IMR-90 (cell line): ENCODE data around the gene PAPSS1. TPM values are rescaled to one million over a fixed set of nuclear protein-coding genes. Genes with fewer than 3 reads are reported as not detected.

Experiments used
- ATAC-seq: fragments of 200-7000 bp; cut with Tn5 transposase; 2 replicates; pipeline ENCODE4 v1.9.1; 2020; ENCODE audit warnings: low read depth, mild to moderate bottlenecking, moderate library complexity
- BruUV-seq: library from RNA; stranded (reverse); fragments of 400-500 nt; replicated peaks from 2 replicates; lab custom pipeline; 2021; lab: Mats Ljungman, UMichigan
- CTCF ChIA-PET: fragments of 300-600 bp; formaldehyde crosslinking; extraction: SDS; loops from one replicate; lab custom pipeline; 2021; ENCODE audit warnings: antibody characterized with exemption; lab: Yijun Ruan, JAX
- POLR2A ChIA-PET: fragments of 300-600 bp; sonication (Branson Sonifier 250); formaldehyde crosslinking; loops from one replicate; lab custom pipeline; 2022; ENCODE audit warnings: antibody characterized with exemption; ENCODE audit not compliant: unreplicated experiment; lab: Charles Lee
- DNase-seq: peaks from one replicate; pipeline ENCODE4 v3.0.0; 2013
- H2AFZ ChIP-seq: replicated peaks from 2 replicates; pipeline ENCODE3; 2013; ENCODE audit warnings: low read length, mild to moderate bottlenecking; ENCODE audit not compliant: poor library complexity
- H2AK5ac ChIP-seq: 2 replicates; pipeline ENCODE4 v1.6.1; 2013; ENCODE audit warnings: low read depth, low read length, inconsistent platforms
- H2AK9ac ChIP-seq: replicated peaks from 2 replicates; pipeline ENCODE3; 2013; ENCODE audit warnings: mild to moderate bottlenecking, low read depth, low read length, moderate library complexity; ENCODE audit not compliant: poor library complexity
- H2BK120ac ChIP-seq: 2 replicates; pipeline ENCODE4 v1.6.1; 2013; ENCODE audit warnings: low read depth, low read length, inconsistent platforms
- H2BK15ac ChIP-seq: 3 replicates; pipeline ENCODE4 v1.6.1; 2013; ENCODE audit warnings: low read depth, low read length, inconsistent platforms
- H2BK20ac ChIP-seq: 2 replicates; pipeline ENCODE4 v1.6.1; 2013; ENCODE audit warnings: low read depth, mild to moderate bottlenecking, inconsistent platforms, low read length, moderate library complexity
- H2BK5ac ChIP-seq: 2 replicates; pipeline ENCODE4 v1.6.1; 2013; ENCODE audit warnings: mild to moderate bottlenecking, low read depth, low read length, inconsistent platforms; ENCODE audit not compliant: poor library complexity, severe bottlenecking
- H3K14ac ChIP-seq: replicated peaks from 2 replicates; pipeline ENCODE4 v1.6.1; 2013; ENCODE audit warnings: low read depth, low read length, inconsistent platforms
- H3K18ac ChIP-seq: 2 replicates; pipeline ENCODE4 v1.6.1; 2013; ENCODE audit warnings: low read depth, low read length, control low read depth
- H3K23ac ChIP-seq: 2 replicates; pipeline ENCODE4 v1.6.1; 2013; ENCODE audit warnings: low read depth, low read length, inconsistent platforms
- H3K27ac ChIP-seq: 2 replicates; pipeline ENCODE4 v1.5.1; 2013; ENCODE audit warnings: mild to moderate bottlenecking, control low read depth, low read length; ENCODE audit not compliant: insufficient read depth
- H3K27me3 ChIP-seq: 2 replicates; pipeline ENCODE4 v1.6.1; 2013; ENCODE audit warnings: low read length; ENCODE audit not compliant: control insufficient read depth, insufficient read depth
- H3K36me3 ChIP-seq: 2 replicates; pipeline ENCODE4 v1.6.1; 2013; ENCODE audit warnings: low read length, mixed read lengths; ENCODE audit not compliant: control insufficient read depth, insufficient read depth
- H3K4ac ChIP-seq: 2 replicates; pipeline ENCODE4 v1.6.1; 2013; ENCODE audit warnings: low read depth, low read length, inconsistent platforms
- H3K4me1 ChIP-seq: 2 replicates; pipeline ENCODE4 v1.6.1; 2013; ENCODE audit warnings: low read length, mixed read lengths; ENCODE audit not compliant: control insufficient read depth, insufficient read depth
- H3K4me2 ChIP-seq: 2 replicates; pipeline ENCODE4 v1.6.1; 2013; ENCODE audit warnings: low read depth, mild to moderate bottlenecking, control low read depth, low read length, moderate library complexity
- H3K4me3 ChIP-seq: 2 replicates; pipeline ENCODE4 v1.5.1; 2013; ENCODE audit warnings: low read depth, mild to moderate bottlenecking, control low read depth, low read length, moderate library complexity; ENCODE audit not compliant: insufficient read depth
- H3K56ac ChIP-seq: 2 replicates; pipeline ENCODE4 v1.6.1; 2013; ENCODE audit warnings: low read length, inconsistent platforms; ENCODE audit not compliant: insufficient read depth; ENCODE audit errors: extremely low read depth
- H3K79me1 ChIP-seq, 2 experiments: 2 replicates each; pipeline ENCODE4 v1.6.1; 2013; ENCODE audit warnings: low read length in 2 of 2, inconsistent platforms in 1 of 2, low read depth in 1 of 2
- H3K9ac ChIP-seq: 2 replicates; pipeline ENCODE4 v1.6.1; 2013; ENCODE audit warnings: low read depth, low read length, control low read depth
- H3K9me1 ChIP-seq: 2 replicates; pipeline ENCODE4 v1.6.1; 2013; ENCODE audit warnings: low read length, inconsistent platforms; ENCODE audit not compliant: insufficient read depth
- H3K9me3 ChIP-seq: 2 replicates; pipeline ENCODE4 v1.6.1; 2013; ENCODE audit warnings: low read length; ENCODE audit not compliant: control insufficient read depth, insufficient read depth
- H4K20me1 ChIP-seq: 2 replicates; pipeline ENCODE4 v1.6.1; 2013; ENCODE audit warnings: low read length, inconsistent platforms; ENCODE audit not compliant: insufficient read depth
- H4K5ac ChIP-seq: 2 replicates; pipeline ENCODE4 v1.6.1; 2013; ENCODE audit warnings: mild to moderate bottlenecking, low read depth, low read length, control low read depth
- H4K8ac ChIP-seq, 2 experiments: 2 replicates each; pipeline ENCODE4 v1.6.1; 2013; ENCODE audit warnings: low read depth in 2 of 2, low read length in 2 of 2, control low read depth in 1 of 2, inconsistent platforms in 1 of 2
- H4K91ac ChIP-seq: 2 replicates; pipeline ENCODE4 v1.6.1; 2013; ENCODE audit warnings: low read depth, low read length, inconsistent platforms; ENCODE audit not compliant: insufficient read depth
- BHLHE40 ChIP-seq: fragments of 150-350 bp; IDR thresholded peaks from 2 replicates; pipeline ENCODE4 v1.6.1; 2016; ENCODE audit warnings: mild to moderate bottlenecking, low read depth, low read length
- CEBPB ChIP-seq: IDR thresholded peaks from 2 replicates; pipeline ENCODE4 v1.6.1; 2012; ENCODE audit warnings: low read depth, low read length, improper control_type of control experiment
- CHD1 ChIP-seq: IDR thresholded peaks from 2 replicates; pipeline ENCODE4 v1.6.1; 2012; ENCODE audit warnings: low read depth, low read length, improper control_type of control experiment
- CTCF ChIP-seq: conservative IDR thresholded peaks from 2 replicates; pipeline ENCODE4 v1.5.1; 2012; ENCODE audit warnings: mild to moderate bottlenecking, low read depth, low read length, improper control_type of control experiment
- ELK1 ChIP-seq: fragments of 150-350 bp; IDR thresholded peaks from 2 replicates; pipeline ENCODE4 v1.6.1; 2016; ENCODE audit warnings: low read depth, mild to moderate bottlenecking, low read length, moderate library complexity, borderline replicate concordance
- FOS ChIP-seq: fragments of 150-350 bp; IDR thresholded peaks from 2 replicates; pipeline ENCODE4 v1.6.1; 2016; ENCODE audit warnings: low read depth, low read length
- MAFK ChIP-seq: IDR thresholded peaks from 2 replicates; pipeline ENCODE4 v1.6.1; 2012; ENCODE audit warnings: low read depth, low read length, improper control_type of control experiment
- MXI1 ChIP-seq: IDR thresholded peaks from 2 replicates; pipeline ENCODE4 v1.6.1; 2012; ENCODE audit warnings: low read depth, mild to moderate bottlenecking, low read length, moderate library complexity, borderline replicate concordance
- USF2 ChIP-seq: fragments of 150-350 bp; IDR thresholded peaks from 2 replicates; pipeline ENCODE4 v1.6.1; 2017; ENCODE audit warnings: mild to moderate bottlenecking, antibody characterized with exemption, low read length, low read depth
- WGBS, 2 experiments: methylation state at CpG; one replicate each; pipeline versions ENCODE4 v1.1.5 to v1.1.7; 2013; ENCODE audit warnings: missing lambda C conversion rate in 2 of 2; ENCODE audit not compliant: insufficient read length in 1 of 2; ENCODE audit errors: extremely low coverage in 2 of 2; 5-methylcytosine and 5-hydroxymethylcytosine counted together
- dilution Hi-C: fragments of 300-500 bp; cut with HindIII; formaldehyde crosslinking; loops from one replicate; pipeline ENCODE4 v1.14.3; 2018; ENCODE audit warnings: low sequenced_read_pairs; ENCODE audit not compliant: unreplicated experiment
- in situ Hi-C: fragments of 300-500 bp; cut with MboI; formaldehyde crosslinking; loops from 3 replicates; pipeline ENCODE4 v1.14.3; 2019; ENCODE audit warnings: low sequenced_read_pairs, inconsistent platforms, mixed read lengths
- intact Hi-C: fragments of 100-400 bp; cut with micrococcal nuclease; formaldehyde crosslinking; loops from 2 replicates; pipeline ENCODE4 v1.10.0; 2022
- polyA plus RNA-seq, 3 experiments: library from polyadenylated mRNA; depleted of rRNA; stranded (reverse); fragments of >200 nt; gene quantifications; 2 replicates each; pipeline ENCODE4 v1.2.3, GENCODE V29; 2012; ENCODE audit warnings: low replicate concordance in 1 of 3
- total RNA-seq: library from RNA; depleted of rRNA; stranded (reverse); fragments of >200 nt; gene quantifications from 2 replicates; pipeline ENCODE4 v1.2.3, GENCODE V29; 2012

PAPSS1 gene
- total and polyA plus RNA-seq, 2 of the 4 experiments (the other 2 are of a cell fraction): 71.8 to 82.8 TPM

GRCh38 chr4:107719207-107719921 is 670 bp downstream of the PAPSS1 start (continued):
- no peak for TF ChIP-seq CEBPB
- TF ChIP-seq MAFK: no peak

- no peak overlapping the region; the same call in 2 of the 3 replicates for H2BK15ac ChIP-seq
- no peak overlapping the region for H2BK120ac ChIP-seq
- peak overlapping the region; percentile 82 for H3K4me2 ChIP-seq
- ChIA-PET CTCF (interaction anchor here (0.7 kb wide), 1 partner anchor 887 kb away, joined by 7 read pairs; no protein-coding TSS in a partner anchor), POLR2A (no interaction called here)
- no peaks in the 10 kb centered on the region; the same call in 1 of the 2 replicates for H3K4me1 ChIP-seq
- H3K27ac ChIP-seq: no peak overlapping the region
- H3K4me3 ChIP-seq: peak overlapping the region; percentile 96; the same call in 1 of the 2 replicates
- H3K9ac ChIP-seq: 0 out of 2 replicates have a peak overlapping the region, but pooled peaks have one; percentile 68
- dilution Hi-C loops (no loop called here), in situ Hi-C loops (no loop called here), intact Hi-C loops (no loop called here)
- no peak overlapping the region; the same call in 1 of the 2 replicates for H2AK5ac ChIP-seq
- no peaks in the 10 kb centered on the region for H3K9me3 ChIP-seq
- H3K79me1 ChIP-seq: peaks cover 29 to 43% of the 10 kb centered on the region in 2 experiments
- ATAC-seq: no peak
- no peak overlapping the region for H4K8ac ChIP-seq
- H3K14ac ChIP-seq: peak overlapping the region; percentile 28; the same call in 1 of the 2 replicates
- no peak overlapping the region for H2AK9ac ChIP-seq
- H2BK20ac ChIP-seq: no peak overlapping the region
- no peak overlapping the region for H4K91ac ChIP-seq
- H3K56ac ChIP-seq: no peak overlapping the region
- H3K18ac ChIP-seq: no peak overlapping the region
- no peak for DNase-seq
- TF ChIP-seq CEBPB (no peak), BHLHE40 (no peak), MXI1 (no peak), CTCF (no peak), ELK1 (no peak), USF2 (no peak), CHD1 (no peak), FOS (no peak)
- no TSS peak for BruUV-seq
- H3K36me3 ChIP-seq: no peaks in the 10 kb centered on the region; the same call in 1 of the 2 replicates
- H4K20me1 ChIP-seq: no peaks in the 10 kb centered on the region
- peaks cover 3% of the 10 kb centered on the region; the same call in 1 of the 2 replicates for H3K9me1 ChIP-seq
- peak overlapping the region; percentile 48; the same call in 1 of the 2 replicates for H3K23ac ChIP-seq
- no peak overlapping the region for H2BK5ac ChIP-seq
- no peak overlapping the region for H4K5ac ChIP-seq
- 100% methylated on average over 5 of the region's 10 CpGs; no CpG with 5 or more reads in 1 of the 2 experiments for WGBS, 2 experiments
- H3K27me3 ChIP-seq: no peaks in the 10 kb centered on the region
- no peak overlapping the region for H2AFZ ChIP-seq
- no peak overlapping the region for H3K4ac ChIP-seq
These were observed 1.6 kb downstream of the PAPSS1 start for GRCh38 chr4:107718351-107718965.
